Nephron (organoid): ENCODE data around the gene PLXNA3.
A peak's percentile ranks its signal among the peaks of the same experiment; 100 is the strongest.

Experiments used
- H3K27ac Mint-ChIP-seq, 3 experiments: 2 replicates each; pipeline ENCODE4 v1.8.0; 2020; ENCODE audit warnings: mixed read lengths in 3 of 3, mild to moderate bottlenecking in 2 of 3, moderate library complexity in 1 of 3
- H3K27me3 Mint-ChIP-seq: 2 replicates; pipeline ENCODE4 v1.8.0; 2021; ENCODE audit warnings: low read depth, mild to moderate bottlenecking, moderate library complexity, mixed read lengths
- H3K36me3 Mint-ChIP-seq: 2 replicates; pipeline ENCODE4 v1.8.0; 2020; ENCODE audit warnings: low read depth, mixed read lengths
- H3K4me1 Mint-ChIP-seq: 2 replicates; pipeline ENCODE4 v1.8.0; 2020; ENCODE audit warnings: mixed read lengths
- H3K4me3 Mint-ChIP-seq, 3 experiments: 2 replicates each; pipeline ENCODE4 v1.8.0; 2020; ENCODE audit warnings: mild to moderate bottlenecking in 3 of 3, mixed read lengths in 3 of 3, moderate library complexity in 2 of 3
- H3K9me3 Mint-ChIP-seq: 2 replicates; pipeline ENCODE4 v1.8.0; 2020; ENCODE audit warnings: mixed read lengths
- TF ChIP-seq, protein P1 (sequence below), 3 experiments: fragments of 200-600 bp; sonication (generic); IDR thresholded peaks; one replicate each; pipeline ENCODE4 v1.5.0; 2021; ENCODE audit warnings: antibody characterized with exemption in 3 of 3; ENCODE audit not compliant: unreplicated experiment in 3 of 3

Gene PLXNA3

DNA sequence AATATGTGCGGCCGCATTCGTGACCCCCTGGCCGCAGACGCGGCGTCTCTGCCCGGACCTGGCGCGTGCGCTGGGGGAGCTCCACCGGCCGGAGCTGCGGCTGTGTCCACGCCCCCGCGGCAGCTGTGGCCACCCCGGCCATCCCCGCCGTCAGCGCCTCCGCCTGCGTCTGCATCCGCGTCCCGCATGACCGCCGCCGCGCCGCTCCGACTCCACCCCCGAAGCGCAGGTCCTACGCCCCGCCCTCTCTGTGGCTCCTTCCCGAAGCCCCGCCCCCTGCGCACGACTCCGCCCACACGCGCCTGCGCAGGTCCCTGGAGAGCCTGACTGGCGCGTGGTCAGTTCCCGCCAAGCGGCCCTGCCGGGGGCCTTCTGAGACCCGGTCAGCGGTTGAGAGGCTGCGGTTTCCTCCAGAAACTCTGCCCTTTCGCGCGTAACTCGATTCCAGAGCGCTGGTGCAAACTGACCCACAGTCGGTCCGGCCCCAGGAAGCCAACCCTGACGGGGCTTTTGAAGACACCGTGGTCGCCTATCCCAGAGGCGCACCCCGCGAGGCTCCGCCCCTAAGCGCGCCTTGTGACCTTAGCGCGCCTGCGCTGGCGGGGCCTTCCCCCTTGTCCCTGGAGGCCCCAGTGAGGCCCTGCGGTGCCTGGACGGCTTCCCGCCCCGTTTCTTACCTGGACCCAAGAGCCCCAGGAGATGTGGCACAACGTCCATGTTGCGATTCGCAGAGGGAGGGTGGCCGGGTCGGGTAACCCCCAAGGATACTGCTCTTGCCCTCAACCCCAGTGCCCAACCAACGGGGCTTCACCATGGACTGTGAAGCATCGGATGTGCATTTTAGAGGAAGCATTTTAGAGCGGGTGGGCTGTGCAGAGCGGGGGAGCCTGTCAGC is 20.9 kb downstream of the PLXNA3 start, which contains the start of gene LAGE3:
Gene LAGE3, minus strand, starts transcription at position 554 of the 895 bp plus-strand sequence. Its CDS starts 366 bp downstream, at position 188.
- TF ChIP-seq, protein P1, sequence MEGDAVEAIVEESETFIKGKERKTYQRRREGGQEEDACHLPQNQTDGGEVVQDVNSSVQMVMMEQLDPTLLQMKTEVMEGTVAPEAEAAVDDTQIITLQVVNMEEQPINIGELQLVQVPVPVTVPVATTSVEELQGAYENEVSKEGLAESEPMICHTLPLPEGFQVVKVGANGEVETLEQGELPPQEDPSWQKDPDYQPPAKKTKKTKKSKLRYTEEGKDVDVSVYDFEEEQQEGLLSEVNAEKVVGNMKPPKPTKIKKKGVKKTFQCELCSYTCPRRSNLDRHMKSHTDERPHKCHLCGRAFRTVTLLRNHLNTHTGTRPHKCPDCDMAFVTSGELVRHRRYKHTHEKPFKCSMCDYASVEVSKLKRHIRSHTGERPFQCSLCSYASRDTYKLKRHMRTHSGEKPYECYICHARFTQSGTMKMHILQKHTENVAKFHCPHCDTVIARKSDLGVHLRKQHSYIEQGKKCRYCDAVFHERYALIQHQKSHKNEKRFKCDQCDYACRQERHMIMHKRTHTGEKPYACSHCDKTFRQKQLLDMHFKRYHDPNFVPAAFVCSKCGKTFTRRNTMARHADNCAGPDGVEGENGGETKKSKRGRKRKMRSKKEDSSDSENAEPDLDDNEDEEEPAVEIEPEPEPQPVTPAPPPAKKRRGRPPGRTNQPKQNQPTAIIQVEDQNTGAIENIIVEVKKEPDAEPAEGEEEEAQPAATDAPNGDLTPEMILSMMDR (IDR thresholded peaks at IDR 0.05; ENCODE audit: unreplicated experiment in 3 of 3): no peak

DNA sequence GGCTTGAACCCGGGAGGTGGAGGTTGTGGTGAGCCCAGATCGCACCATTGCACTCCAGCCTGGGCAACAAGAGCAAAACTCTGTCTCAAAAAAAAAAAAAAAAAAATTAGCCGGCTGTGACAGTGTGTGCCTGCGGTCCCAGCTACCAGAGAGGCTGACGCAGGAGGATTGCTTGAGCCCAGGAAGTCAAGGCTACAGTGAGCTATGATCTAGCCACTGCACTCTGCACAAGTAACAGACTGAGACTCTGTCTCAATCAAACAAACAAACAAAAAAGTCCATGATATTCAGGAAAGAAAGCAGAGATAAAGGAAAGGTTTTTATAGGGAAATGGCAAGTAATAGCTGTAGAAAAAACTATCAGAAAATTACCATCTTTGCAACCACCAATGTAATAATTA is 23.1 kb downstream of the PLXNA3 start:
- TF ChIP-seq, protein P1 (IDR thresholded peaks at IDR 0.05; ENCODE audit: unreplicated experiment in 3 of 3): no peak
- H3K4me3 Mint-ChIP-seq: peak overlapping the region in 1 of 3 experiments; percentile 18
- peaks cover 3% of the 10 kb centered on the region for H3K27me3 Mint-ChIP-seq
- H3K4me1 Mint-ChIP-seq: no peaks in the 10 kb centered on the region
- no peak overlapping the region for H3K27ac Mint-ChIP-seq
- H3K9me3 Mint-ChIP-seq: peaks cover 10% of the 10 kb centered on the region
- peaks cover 15% of the 10 kb centered on the region for H3K36me3 Mint-ChIP-seq

More for the DNA sequence above, 20.9 kb downstream of the PLXNA3 start, which contains the start of gene LAGE3:
- Mint-ChIP-seq H3K9me3 (peaks cover 16% of the 10 kb centered on the region), H3K27me3 (peaks cover 3% of the 10 kb centered on the region), H3K36me3 (peaks cover 20% of the 10 kb centered on the region), H3K4me1 (peaks cover 4% of the 10 kb centered on the region), H3K4me3 (peak within 1 kb of the TSS; percentile 83 to 87 (median 86)), H3K27ac (peak within 1 kb of the TSS; percentile 35 to 77 (median 64))

DNA sequence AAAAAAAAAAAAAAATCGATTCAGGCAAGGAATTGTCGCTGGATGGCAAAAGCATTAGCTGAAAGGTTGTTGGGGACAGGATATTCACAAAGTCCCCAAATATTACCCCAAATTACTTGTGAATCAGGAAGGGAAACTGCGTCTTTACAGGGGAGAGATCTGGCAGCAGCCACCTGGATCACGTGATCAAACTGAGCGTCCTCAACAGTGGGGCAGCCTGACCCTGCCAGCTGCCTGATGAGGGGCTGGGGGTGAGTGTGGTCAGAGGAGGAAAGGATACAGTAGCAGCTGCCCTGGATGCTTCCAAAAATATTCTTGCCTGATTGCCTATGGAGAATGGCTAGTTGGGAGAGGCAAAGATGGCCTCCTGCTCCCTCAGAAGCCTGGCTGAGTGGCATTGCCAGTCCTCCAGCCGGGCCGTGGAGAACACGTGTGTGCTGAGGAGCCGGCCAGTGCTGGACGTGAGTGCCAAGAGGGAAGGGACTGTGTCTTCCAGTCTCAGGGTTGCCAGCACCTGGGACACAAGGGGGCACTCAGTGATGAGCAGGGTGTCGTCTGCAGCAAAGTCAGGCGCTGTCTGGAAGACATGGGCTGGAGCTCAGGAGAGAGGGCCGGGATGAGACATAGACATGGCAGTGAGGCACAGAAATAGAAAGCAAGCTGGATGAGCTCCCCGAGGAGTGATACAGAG is 24.0 kb downstream of the PLXNA3 start:
- Mint-ChIP-seq H3K4me1 (no peaks in the 10 kb centered on the region), H3K27me3 (peaks cover 3% of the 10 kb centered on the region), H3K4me3 (peak overlapping the region; percentile 6 to 60 (median 7)), H3K27ac (peak overlapping the region in 1 of 3 experiments; percentile 13), H3K9me3 (peaks cover 10% of the 10 kb centered on the region), H3K36me3 (peaks cover 15% of the 10 kb centered on the region)
- TF ChIP-seq, protein P1 (IDR thresholded peaks at IDR 0.05; ENCODE audit: unreplicated experiment in 3 of 3): no peak

DNA sequence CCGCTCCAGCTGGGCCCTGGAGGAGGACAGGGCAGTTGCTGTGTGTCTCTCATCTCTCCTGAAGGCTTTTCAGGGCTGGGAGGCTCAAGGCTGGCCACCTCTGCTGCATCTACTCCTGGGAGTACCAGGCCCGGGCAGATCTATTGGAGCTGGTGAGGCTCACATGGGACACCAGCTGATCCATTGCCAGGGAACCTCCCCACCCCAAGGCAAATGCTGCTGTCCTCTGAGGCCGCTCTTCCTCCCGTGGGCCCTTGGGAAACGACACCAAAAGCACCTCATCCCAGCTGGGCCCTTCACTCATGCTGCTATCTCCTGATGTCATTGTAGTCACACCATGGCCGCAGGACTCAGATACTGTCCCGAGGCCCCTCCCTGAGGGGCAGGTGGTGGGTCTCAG is 24.7 kb downstream of the PLXNA3 start:
- Mint-ChIP-seq H3K9me3 (peaks cover 11% of the 10 kb centered on the region), H3K27me3 (peaks cover 3% of the 10 kb centered on the region)
- TF ChIP-seq, protein P1 (IDR thresholded peaks at IDR 0.05; ENCODE audit: unreplicated experiment in 3 of 3): no peak

DNA sequence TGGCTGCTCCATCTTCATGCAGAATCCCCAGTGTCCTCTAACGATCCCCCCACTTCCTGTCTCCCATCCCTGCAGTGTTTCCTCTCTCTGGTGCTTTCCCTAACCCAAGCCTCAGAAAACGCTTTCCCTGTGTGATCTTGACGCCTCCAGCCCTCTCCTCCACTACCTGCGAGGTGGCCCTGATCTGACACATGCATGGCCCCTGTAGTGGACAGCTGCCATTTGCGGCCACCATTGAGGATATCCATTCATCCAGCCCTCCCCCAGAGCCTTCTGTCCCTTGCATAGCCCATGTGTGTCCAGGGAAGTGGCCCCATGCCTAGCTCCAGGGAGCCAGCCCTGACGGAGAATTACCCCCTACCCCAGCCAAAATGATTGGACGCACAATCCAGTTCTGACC is 25.2 kb downstream of the PLXNA3 start:
- H3K27ac Mint-ChIP-seq: peak overlapping the region in 1 of 3 experiments; percentile 35
- H3K4me3 Mint-ChIP-seq: peak overlapping the region; percentile 9 to 14 (median 9)
- peaks cover 5% of the 10 kb centered on the region for H3K4me1 Mint-ChIP-seq
- H3K36me3 Mint-ChIP-seq: peaks cover 21% of the 10 kb centered on the region
- H3K27me3 Mint-ChIP-seq: peaks cover 3% of the 10 kb centered on the region
- peaks cover 15% of the 10 kb centered on the region for H3K9me3 Mint-ChIP-seq
- TF ChIP-seq, protein P1 (IDR thresholded peaks at IDR 0.05; ENCODE audit: unreplicated experiment in 3 of 3): no peak

More for the DNA sequence above, 24.7 kb downstream of the PLXNA3 start:
- Mint-ChIP-seq H3K4me3 (no peak overlapping the region), H3K27ac (no peak overlapping the region), H3K36me3 (peaks cover 16% of the 10 kb centered on the region), H3K4me1 (peaks cover under 1% of the 10 kb centered on the region)
